Activated CD8-positive, alpha-beta memory T cell treated with anti-CD3 and anti-CD28 coated beads, Interleukin-2, amount 10 ng/mL, durations not matched to agents 7 days and 5 days (primary cell): ENCODE data around the gene MAPK8. TPM values are rescaled to one million over a fixed set of nuclear protein-coding genes. Genes with fewer than 3 reads are reported as not detected.

Experiments
- ATAC-seq: fragments of 150-1000 bp; cut with Tn5 transposase; one replicate; pipeline ENCODE4 v1.10.0; 2021; ENCODE audit warnings: moderate library complexity
- CTCF ChIA-PET: fragments of 350-600 bp; sonication (Branson Sonifier 250); formaldehyde crosslinking; loops from one replicate; lab custom pipeline; 2021; ENCODE audit warnings: antibody characterized with exemption; lab: Charles Lee
- DNase-seq: peaks from one replicate; pipeline ENCODE4 v3.0.0-alpha.2; 2020
- H3K27ac Mint-ChIP-seq: one replicate; pipeline ENCODE4 v1.8.0; 2021; ENCODE audit warnings: mild to moderate bottlenecking, mixed read lengths
- H3K27me3 Mint-ChIP-seq: one replicate; pipeline ENCODE4 v1.8.0; 2021; ENCODE audit warnings: mixed read lengths
- H3K36me3 Mint-ChIP-seq: one replicate; pipeline ENCODE4 v1.8.0; 2021; ENCODE audit warnings: mild to moderate bottlenecking, mixed read lengths
- H3K4me1 Mint-ChIP-seq: one replicate; pipeline ENCODE4 v1.8.0; 2021; ENCODE audit warnings: mixed read lengths
- H3K4me3 Mint-ChIP-seq: one replicate; pipeline ENCODE4 v1.8.0; 2021; ENCODE audit warnings: mild to moderate bottlenecking, moderate library complexity, mixed read lengths
- H3K9me3 Mint-ChIP-seq: one replicate; pipeline ENCODE4 v1.8.0; 2022; ENCODE audit warnings: low read depth, mixed read lengths
- total RNA-seq, 2 experiments: library from RNA; stranded (reverse); gene quantifications; one replicate each; pipeline ENCODE4 v1.2.3, GENCODE V29; 2021

Gene MAPK8
- total RNA-seq, 2 experiments from 2014 or later, result 45.6 to 111 TPM

DNA sequence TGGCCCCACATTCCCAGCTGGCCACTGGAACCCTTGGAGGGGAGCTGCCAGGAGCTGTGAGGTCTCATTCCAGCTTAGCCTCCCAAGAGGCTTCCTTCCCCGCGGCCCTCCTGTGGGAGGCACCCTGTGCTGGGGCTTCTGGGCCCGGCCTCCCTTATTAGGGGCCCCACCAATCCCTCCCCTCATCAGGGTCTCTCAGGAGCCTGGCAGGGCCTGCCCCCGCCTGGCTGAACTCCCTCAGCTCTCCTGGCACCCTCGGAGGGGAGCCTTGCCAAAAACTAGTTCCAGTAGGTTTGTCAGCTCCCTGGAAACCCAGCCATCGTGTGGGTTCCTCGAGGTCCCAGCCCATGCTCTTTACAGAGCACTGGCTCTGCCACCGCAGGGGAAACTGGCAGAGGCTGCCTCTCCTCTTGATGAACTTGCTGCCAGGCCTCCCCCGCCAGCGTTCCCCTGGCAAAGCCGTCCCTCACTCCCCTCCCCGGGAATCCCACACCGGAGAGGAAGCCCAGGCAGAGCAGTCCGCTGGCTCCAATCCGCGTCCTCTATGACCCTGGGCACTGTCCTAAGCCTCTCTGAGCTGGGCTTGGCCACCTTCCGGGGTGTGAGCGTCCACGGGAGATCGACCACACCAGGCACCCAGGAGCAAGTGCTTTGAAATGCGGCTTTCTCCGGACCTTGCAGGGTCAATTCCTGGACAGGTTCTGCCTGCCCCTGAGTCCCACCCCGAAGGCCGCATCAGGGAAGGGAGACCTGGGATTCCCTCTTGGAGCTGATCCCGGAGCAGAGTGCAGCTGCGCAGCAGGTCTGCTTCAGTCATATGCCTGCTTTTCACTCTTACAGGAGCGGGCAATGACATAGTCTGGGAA is 158.6 kb downstream of the MAPK8 start:
- Mint-ChIP-seq H3K27me3 (no peaks in the 10 kb centered on the region), H3K4me1 (peaks cover 9% of the 10 kb centered on the region), H3K4me3 (no peak overlapping the region), H3K36me3 (no peaks in the 10 kb centered on the region), H3K9me3 (no peaks in the 10 kb centered on the region), H3K27ac (no peak overlapping the region)
- DNase-seq (no peak), ATAC-seq (no peak)
- CTCF ChIA-PET, result no interaction called here

DNA sequence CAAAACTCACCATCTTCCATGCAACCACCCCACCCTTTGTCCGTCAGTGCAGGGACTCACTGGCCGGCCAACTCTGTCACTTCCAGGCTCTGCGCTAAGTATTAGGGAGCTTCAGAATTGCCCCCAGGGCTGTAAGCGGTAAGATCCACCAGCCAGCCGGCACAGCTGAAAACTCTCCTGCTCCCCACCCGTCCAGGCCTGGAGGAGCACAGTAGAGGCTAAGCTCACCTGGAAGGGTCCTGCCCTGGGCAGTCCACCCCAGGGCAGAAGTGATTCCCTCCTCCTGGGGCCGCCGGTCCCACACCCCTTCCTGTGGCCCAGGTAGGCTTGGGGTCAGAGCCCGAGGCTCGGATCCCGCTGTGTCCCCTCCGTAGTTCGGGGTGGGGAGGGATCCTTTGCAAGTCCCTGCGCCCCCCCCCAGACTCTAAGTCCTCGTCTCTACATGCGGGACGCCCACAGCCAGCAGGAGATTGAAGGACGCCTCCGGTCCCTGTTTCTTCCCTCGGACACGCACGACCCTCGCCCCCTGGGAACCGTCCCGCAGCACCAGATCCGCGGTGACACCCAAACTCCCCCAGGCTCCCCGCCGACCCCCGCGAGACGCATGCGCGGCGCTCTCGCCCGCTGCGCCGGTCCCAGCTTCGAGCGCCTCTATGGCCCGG is 159.5 kb downstream of the MAPK8 start:
- Mint-ChIP-seq H3K9me3 (no peaks in the 10 kb centered on the region), H3K36me3 (no peaks in the 10 kb centered on the region), H3K4me3 (no peak overlapping the region), H3K27ac (no peak overlapping the region), H3K4me1 (peaks cover 9% of the 10 kb centered on the region), H3K27me3 (no peaks in the 10 kb centered on the region)
- no peak for DNase-seq
- CTCF ChIA-PET, result no interaction called here
- no peak for ATAC-seq

- Mint-ChIP-seq H3K4me1 (peaks cover 9% of the 10 kb centered on the region), H3K27ac (no peak overlapping the region), H3K9me3 (no peaks in the 10 kb centered on the region), H3K36me3 (no peaks in the 10 kb centered on the region), H3K27me3 (peaks cover 4% of the 10 kb centered on the region), H3K4me3 (no peak overlapping the region)
- CTCF ChIA-PET, result no interaction called here
- DNase-seq (no peak), ATAC-seq (no peak)
These were observed 160.2 kb downstream of the MAPK8 start for GRCh38 chr10:48466611-48467240.

- Mint-ChIP-seq H3K27me3 (peaks cover 4% of the 10 kb centered on the region), H3K27ac (no peak overlapping the region), H3K4me1 (peaks cover 9% of the 10 kb centered on the region), H3K4me3 (no peak overlapping the region), H3K9me3 (no peaks in the 10 kb centered on the region), H3K36me3 (no peaks in the 10 kb centered on the region)
- CTCF ChIA-PET, result no interaction called here
- DNase-seq (no peak), ATAC-seq (no peak)
These were observed 161.2 kb downstream of the MAPK8 start for GRCh38 chr10:48467669-48468068.

DNA sequence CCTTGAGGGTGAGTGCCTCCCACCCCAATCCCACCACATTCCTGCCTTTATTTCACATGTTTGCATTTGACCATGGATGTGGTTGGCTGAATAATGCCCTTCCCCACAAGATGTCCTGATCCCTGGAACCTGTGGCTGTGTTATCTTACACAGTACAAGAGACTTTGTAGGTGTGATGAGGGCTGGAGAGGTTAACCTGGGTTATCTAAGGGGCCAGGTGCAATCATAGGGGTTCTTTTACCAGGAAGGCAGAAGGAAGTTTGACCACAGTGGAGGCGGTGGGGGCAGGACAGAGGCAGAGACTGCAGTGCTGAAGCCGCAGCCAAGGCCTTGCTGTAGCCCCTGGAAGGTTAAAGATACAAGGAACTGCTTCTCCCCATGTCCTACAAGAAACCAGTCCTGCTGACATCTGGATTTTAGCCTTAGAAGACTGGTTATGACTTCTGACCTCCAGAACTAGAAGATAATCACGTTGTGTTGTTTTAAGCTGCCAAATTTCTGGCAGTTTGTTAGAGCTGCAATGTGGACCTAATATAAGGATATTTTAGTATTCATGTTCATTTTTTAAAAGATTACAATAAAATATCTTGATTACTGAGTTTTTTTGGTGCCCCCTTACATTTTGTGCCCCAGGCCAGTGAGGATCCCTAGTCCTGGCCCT is 161.8 kb downstream of the MAPK8 start:
- peaks cover 9% of the 10 kb centered on the region for H3K4me1 Mint-ChIP-seq
- no peak for ATAC-seq
- H3K36me3 Mint-ChIP-seq, result no peaks in the 10 kb centered on the region
- H3K27me3 Mint-ChIP-seq, result peaks cover 4% of the 10 kb centered on the region
- no peak overlapping the region for H3K4me3 Mint-ChIP-seq
- no peak for DNase-seq
- CTCF ChIA-PET, result interaction anchor here (1.5 kb wide), 1 partner anchor 158 kb away, joined by 3 read pairs; no protein-coding TSS in a partner anchor
- no peak overlapping the region for H3K27ac Mint-ChIP-seq
- no peaks in the 10 kb centered on the region for H3K9me3 Mint-ChIP-seq

DNA sequence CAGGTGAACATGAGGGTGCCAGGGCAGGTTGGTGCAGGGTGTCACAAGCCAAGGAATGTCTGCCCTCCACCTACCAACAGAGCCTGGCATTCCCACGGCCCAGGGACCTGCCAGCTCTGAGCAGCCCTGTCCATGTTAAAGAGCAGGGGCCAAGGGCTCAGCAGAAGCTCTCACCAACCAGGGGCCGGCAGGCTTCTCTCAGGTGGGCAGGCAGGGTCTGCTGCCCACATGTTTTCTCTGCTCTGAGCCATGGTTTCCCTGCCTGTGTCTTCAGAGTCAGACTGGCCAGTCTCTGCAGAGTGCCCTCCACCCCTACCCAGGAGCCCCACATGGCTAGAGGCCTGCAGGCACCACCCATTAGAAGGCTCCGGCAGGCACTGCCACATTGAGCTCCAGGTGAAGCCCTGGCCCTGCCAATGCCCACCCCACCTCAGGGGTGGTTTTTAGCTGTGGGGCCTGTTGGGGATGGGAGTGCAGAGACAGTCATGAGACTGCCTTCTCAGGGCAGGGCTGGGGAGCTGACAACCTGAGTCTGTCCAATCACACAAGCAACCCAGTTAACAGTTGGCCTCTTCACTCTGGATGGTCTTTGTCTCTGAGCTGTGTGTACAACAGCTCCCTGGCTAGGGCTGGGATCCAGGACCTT is 162.5 kb downstream of the MAPK8 start:
- Mint-ChIP-seq H3K9me3 (no peaks in the 10 kb centered on the region), H3K27me3 (peaks cover 4% of the 10 kb centered on the region), H3K27ac (no peak overlapping the region), H3K4me3 (no peak overlapping the region), H3K4me1 (peaks cover 9% of the 10 kb centered on the region), H3K36me3 (no peaks in the 10 kb centered on the region)
- DNase-seq (no peak), ATAC-seq (no peak)
- CTCF ChIA-PET, result interaction anchor here (1.5 kb wide), 2 partner anchors 38 to 159 kb away, joined by 3 to 5 read pairs; no protein-coding TSS in a partner anchor

DNA sequence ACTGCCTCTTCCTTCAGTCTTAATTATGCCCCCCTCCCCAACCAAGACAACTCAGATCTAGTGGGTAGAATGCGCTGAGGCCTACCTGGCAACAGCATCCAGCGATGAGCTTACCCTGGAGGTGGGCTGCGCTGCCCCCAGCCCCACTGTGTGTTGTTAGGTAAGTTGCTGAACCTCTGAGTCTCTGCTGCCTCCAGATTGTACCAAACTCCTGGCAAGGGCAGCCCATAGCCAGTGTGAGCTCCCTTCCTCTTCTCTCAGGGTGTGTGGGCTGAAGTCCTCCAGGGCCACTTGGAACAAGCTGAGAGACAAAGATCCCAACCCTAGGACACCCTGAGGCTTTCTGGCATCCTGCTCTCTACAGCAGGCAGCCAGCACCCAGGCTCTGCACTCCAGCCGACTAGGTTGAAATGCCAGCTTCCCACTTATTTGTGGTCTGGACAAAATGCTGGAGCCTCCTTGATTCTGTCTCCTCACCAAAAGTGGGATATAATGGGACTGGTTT is 163.1 kb downstream of the MAPK8 start:
- Mint-ChIP-seq H3K27ac (no peak overlapping the region), H3K27me3 (peaks cover 7% of the 10 kb centered on the region), H3K4me3 (no peak overlapping the region), H3K36me3 (no peaks in the 10 kb centered on the region), H3K9me3 (no peaks in the 10 kb centered on the region), H3K4me1 (peaks cover 9% of the 10 kb centered on the region)
- ATAC-seq (no peak), DNase-seq (no peak)
- CTCF ChIA-PET, result interaction anchor here (1.5 kb wide), 2 partner anchors 37 to 159 kb away, joined by 3 to 5 read pairs; no protein-coding TSS in a partner anchor

- ATAC-seq (no peak), DNase-seq (no peak)
- CTCF ChIA-PET, result interaction anchor here (1.5 kb wide), 1 partner anchor 36 kb away, joined by 5 read pairs; no protein-coding TSS in a partner anchor
- H3K4me3 Mint-ChIP-seq, result no peak overlapping the region
- no peaks in the 10 kb centered on the region for H3K9me3 Mint-ChIP-seq
- H3K36me3 Mint-ChIP-seq, result no peaks in the 10 kb centered on the region
- H3K27ac Mint-ChIP-seq, result no peak overlapping the region
- H3K4me1 Mint-ChIP-seq, result peaks cover 9% of the 10 kb centered on the region
- peaks cover 13% of the 10 kb centered on the region for H3K27me3 Mint-ChIP-seq
These were observed 163.8 kb downstream of the MAPK8 start for GRCh38 chr10:48470115-48470892.

- Mint-ChIP-seq H3K36me3 (no peaks in the 10 kb centered on the region), H3K4me1 (peaks cover 9% of the 10 kb centered on the region), H3K27me3 (peaks cover 20% of the 10 kb centered on the region), H3K27ac (no peak overlapping the region), H3K4me3 (no peak overlapping the region), H3K9me3 (no peaks in the 10 kb centered on the region)
- DNase-seq, result no peak
- no peak for ATAC-seq
- CTCF ChIA-PET, result no interaction called here
These were observed 164.7 kb downstream of the MAPK8 start for GRCh38 chr10:48470893-48471805.

GRCh38 chr10:48472501-48473069 is 166.1 kb downstream of the MAPK8 start:
- Mint-ChIP-seq H3K27ac (no peak overlapping the region), H3K27me3 (peaks cover 25% of the 10 kb centered on the region), H3K4me1 (peaks cover 9% of the 10 kb centered on the region), H3K9me3 (no peaks in the 10 kb centered on the region), H3K4me3 (no peak overlapping the region), H3K36me3 (no peaks in the 10 kb centered on the region)
- ATAC-seq (no peak), DNase-seq (no peak)
- CTCF ChIA-PET, result no interaction called here

DNA sequence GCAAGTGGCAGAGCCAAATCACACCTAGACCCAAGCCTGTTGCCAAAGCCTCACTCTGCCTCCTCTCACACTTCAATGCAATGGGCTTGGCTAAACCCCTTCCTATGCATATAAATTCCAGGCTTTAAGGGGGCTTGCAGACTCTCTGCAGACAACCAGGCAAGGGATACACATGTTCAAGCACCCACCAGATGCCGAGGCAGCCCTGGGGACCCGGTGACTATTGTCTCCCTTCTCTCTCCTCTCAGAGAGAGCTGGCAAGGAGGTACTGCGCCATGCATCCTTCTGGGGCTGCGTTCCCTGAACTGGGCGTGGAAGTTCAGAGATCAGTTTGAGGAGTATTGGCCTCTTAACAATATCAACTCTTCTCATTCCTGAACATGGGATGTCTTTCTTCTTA is 167.2 kb downstream of the MAPK8 start:
- no peaks in the 10 kb centered on the region for H3K9me3 Mint-ChIP-seq
- no peak overlapping the region for H3K27ac Mint-ChIP-seq
- DNase-seq (no peak), ATAC-seq (no peak)
- H3K36me3 Mint-ChIP-seq, result no peaks in the 10 kb centered on the region
- peaks cover 2% of the 10 kb centered on the region for H3K4me1 Mint-ChIP-seq
- CTCF ChIA-PET, result no interaction called here
- peaks cover 30% of the 10 kb centered on the region for H3K27me3 Mint-ChIP-seq
- H3K4me3 Mint-ChIP-seq, result no peak overlapping the region
